GM03348 (cell line): ENCODE results near the gene DERA.
"Not testable (repeated sequence)": the region's sequence is repeated elsewhere in the genome, so short reads cannot be mapped to it uniquely, and the experiment has no call there.

ENCODE experiments used
- DNase-seq: peaks from one replicate; pipeline ENCODE4 v3.0.0; 2012; ENCODE audit warnings: low spot score

The DERA gene

DNA sequence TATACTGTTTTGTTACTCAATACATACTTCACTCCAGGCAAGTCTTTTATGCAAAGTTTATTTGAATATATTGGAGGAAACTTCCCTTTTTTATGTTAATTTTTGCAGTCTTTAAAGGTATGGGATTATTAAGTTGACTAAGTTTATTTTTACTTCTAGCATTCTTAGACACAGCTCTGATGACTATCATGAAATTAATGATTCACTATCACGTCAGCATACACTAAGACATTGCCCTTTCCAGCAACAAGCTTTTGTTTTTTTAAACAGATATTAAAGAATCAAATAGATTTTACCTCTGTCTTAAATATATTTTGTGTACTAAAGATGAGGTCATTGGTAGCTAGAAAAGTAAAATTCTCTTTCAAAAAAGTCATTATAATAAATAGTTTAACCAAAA, 52.1 kb downstream of the DERA start:
- peak; percentile 29 for DNase-seq

DNA sequence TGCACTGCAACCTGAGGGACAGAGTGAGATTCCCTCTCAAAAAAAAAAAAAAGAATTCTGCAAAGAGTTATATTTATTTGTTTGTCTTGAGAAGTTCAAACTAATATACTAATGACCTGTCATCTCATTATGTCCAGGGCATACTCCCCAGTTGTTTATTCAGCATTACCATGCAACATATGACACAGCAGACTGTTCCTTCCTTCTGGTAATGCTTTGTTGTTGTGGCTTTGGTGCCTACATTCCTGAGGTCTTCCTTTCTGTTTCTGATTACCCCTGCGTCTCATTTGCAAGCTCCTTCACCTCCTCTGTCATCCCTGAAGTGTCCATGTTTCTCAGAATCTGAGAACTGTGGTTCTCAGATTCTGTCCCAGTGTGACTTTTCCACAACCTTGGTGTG, 55.3 kb downstream of the DERA start:
- DNase-seq, result peak; percentile 70

DNA sequence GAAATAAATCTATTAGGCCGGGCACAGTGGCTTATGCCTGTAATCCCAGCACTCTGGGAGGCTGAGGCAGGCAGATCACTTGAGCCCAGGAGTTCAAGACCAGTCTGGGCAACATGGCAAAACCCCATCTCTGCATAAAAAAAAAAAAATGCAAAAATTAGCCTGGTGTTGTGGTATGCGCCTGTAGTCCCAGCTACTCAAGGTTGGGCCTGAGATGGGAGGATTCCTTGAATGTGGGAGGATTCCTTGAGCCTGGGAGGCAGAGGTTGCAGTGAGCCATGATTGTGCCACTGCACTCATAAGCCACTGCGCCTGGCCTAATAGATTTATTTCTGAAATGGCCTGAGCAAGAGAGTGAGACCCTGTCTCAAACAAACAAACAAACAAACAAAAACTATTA, 55.9 kb downstream of the DERA start:
- DNase-seq, result not testable (repeated sequence)

DNA sequence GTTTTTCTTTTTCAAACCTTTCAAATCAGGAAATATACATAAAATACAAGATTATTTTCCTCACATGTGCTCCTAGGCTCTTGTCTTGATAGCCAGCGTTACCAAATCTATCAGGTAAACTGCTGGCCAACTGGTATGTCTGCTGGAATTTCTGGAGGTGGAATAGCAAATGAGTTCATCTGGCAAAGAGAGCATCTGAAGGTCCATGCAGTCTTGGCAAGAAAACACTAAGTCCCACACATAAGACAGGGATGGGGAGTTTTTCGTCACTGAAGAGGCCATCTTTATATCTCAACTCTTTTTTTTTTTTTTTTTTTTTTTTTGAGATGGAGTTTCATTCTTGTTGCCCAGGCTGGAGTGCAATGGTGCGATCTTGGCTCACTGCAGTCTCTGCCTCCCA, 60.1 kb downstream of the DERA start:
- no peak for DNase-seq

DNA sequence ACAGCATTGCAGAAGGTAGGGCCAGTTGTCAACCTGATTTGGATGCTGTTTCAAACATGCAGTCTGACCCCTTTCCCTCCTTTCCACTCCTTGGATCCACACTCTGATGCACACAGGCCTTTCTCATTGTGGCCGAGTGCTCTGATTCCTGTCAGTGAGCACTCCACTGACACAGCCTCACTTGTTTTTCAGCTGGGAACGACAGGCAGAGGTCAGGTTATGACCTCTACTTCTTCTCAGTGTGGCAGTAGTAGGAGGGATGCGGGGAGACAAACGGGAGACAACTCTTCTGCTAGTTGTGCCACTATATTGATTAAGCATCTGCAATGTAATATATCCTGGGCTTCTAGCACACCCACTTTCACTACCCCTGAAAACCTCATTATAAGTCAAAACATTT, 61.8 kb downstream of the DERA start:
- no peak for DNase-seq

DNA sequence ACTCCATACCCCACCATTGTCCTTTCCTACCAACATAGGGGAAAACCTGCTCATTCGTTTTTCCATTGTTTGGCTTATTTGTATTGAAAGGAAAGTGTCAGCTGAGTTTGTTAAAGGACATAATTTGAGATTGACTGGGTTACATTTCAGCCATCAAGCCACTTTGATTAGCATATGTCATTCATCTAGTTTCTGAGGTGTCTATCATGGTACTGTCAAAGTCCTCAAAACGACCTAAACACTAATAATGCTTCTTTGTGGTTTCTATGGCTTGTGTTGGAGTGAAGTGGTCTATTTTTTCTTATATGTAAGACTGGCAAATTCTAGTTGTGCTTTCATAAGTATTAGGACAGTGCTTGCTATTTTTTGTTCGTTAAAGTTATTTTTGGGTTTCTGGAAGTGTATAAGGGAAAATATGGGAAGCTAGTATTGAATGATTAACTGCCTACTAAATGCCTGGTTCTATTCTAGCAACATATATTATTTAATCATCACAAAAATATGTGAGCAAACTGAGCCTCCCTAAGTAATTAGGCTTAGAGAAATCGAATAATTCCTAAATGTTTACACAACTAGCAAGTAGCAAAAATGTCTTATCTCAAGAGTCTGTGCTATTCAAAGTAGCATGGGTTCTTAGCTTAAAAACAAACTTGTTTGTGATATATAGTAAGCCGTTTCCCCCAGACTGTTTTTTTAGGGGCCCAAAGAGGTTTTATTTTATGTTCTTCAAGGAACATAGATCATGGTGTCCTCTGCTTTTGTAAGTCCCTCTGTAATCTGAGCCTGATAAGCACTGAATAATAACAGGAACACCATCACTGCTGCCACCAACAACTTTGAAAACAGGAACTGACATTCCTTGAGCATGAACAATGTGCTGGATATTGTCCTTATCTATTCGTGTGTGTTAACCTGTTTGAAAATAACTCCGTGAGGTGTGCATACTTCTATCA, 67.1 kb downstream of the DERA start:
- peak; percentile 36 for DNase-seq

DNA sequence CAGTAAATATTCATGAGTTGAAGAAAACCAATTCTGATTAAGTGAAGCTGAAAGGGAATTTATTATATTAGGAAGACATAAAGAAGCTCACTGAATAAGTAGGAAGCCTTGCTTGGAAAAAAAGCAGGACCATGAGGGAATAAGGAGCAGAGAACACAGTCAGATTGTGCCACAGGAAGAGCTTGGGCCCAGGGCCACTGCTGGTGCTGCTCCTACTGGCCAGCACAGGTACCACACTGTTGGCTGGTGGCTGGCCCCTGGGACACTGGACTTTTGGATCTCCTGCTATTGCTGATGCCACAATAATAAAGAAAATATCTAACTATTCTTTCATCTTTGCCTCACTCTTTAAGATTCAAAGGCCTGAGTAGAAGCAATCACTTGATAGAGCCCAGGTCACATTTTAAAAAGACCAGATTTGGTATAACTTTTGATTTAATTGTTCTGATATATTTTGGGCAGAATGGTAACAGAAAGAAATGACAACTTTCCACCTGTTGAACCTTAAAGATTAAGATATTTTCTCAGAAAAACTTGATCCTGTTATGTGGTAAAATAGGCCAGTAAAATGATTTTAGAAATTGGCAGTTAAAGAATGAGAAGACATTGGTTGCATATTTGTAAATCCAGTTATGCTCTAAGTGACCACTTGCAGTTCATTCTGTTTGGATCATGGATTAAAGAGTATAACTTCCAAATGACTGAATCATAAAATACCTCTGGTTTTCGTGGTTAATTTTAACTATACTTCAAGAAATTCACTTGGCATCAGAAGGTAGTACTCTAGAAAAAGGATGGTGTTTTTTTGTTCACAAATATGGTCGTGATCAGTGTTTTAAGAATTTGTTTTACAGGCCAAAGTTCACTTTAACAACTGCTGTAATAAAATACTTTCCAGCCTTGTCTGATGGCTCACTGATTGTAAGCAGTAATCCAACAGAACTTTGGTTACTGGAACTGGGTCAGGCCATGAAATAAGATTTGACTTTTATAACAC, 68.3 kb downstream of the DERA start:
- peak; percentile 82 for DNase-seq

DNA sequence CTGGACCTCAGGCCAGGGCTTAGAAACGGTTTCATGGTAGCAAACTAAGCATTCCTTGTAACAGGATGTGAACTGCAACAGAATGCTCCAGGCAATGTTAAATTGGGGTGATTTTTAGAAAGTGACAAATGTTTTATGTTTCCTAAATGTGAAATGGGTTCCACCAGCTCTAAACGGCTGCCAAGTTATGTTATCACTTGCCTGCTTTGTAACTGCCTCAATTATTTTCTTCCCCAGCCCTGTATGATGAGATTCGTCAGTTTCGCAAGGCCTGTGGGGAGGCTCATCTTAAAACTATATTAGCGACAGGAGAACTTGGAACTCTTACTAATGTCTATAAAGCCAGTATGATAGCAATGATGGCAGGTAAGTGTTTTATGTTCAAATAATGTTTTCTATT, 70.9 kb downstream of the DERA start:
- DNase-seq, result no peak

DNA sequence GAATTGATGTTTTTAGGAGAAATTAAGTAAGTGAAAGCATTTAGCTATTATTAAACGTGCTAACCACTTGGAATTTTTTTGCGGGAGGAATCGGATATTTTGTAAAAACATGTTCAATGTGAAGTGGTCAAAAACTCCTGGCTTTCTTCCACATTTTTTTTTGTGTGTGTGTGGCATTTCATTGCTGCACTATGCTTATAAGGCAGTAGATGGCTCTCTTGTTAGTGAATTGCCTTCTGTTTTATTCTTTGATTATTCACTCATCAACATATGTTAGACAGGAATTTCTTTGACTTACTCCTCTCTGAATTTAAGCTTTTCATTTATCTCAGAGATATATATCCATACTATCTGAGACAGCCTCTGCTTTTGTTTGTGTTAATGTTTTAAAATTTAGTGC, 71.3 kb downstream of the DERA start:
- peak; percentile 68 for DNase-seq

DNA sequence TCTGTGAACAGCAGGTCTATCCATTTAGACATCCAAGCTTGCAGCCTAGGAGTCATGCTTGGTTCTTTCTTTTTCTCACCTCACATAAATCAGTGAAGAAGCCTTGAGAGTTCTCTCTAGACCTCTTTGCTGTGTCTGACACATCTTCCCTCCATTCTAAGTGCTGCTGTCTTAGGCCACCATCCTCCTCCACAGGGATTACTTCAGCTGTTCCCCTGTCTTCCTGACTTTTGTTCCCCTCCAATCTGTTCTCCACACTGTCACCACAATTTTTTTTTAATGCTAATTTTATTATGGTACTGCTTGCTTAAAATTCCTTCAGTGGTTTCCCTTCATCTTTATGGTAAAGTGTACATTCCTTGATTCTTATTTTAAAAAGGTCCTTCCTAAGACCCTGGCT, 71.8 kb downstream of the DERA start:
- DNase-seq, result no peak

DNA sequence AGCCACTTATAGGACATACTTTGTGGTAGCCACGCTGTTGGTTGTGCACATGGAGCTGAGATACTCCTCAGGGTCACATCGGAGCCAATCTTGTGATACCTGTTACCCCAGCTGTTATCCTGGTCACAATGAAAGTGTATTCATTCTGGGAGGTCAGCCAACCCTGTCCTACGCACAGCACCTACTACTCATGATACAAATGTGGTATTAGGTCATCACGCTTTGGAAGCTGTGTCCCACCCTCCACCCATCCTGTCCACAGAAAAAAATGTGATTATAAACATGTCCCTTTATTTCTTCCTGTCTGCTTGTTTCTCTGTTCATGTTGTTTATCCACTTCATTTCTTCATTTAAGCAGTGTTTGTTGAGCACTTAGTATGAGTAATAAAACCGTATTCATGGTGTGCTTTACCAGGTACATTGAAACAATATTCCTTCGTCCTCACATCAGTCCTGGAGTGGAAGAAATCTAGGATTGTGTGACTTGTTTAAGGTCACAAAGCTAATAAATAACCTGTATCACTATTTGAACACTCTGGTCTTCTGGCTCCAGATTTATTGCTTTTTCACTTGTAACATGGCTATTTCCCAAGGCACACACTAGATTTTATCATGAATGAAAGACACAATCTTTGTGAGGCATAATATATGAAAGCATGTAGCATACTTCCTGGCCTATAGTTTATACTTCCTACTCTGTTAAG, 73.1 kb downstream of the DERA start:
- no peak for DNase-seq

DNA sequence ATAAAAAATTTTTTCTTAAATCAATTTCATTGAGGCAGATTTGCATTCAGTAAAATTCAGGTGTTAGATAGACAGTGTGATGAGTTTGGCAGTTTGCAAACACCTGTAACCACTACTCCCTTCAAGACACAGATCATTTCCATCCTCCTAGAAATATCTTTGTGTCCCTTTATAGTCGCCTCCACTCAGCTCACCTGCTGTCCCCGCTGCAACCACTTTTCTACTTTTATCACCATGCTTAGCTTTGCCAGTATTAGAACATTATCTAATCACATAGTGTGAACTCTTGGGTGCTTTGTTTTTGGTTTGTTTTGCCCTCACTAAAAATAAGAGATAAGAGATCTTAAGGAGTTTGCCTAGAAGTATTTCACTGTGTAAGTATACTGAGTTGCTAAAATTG, 73.8 kb downstream of the DERA start:
- DNase-seq, result no peak

DNA sequence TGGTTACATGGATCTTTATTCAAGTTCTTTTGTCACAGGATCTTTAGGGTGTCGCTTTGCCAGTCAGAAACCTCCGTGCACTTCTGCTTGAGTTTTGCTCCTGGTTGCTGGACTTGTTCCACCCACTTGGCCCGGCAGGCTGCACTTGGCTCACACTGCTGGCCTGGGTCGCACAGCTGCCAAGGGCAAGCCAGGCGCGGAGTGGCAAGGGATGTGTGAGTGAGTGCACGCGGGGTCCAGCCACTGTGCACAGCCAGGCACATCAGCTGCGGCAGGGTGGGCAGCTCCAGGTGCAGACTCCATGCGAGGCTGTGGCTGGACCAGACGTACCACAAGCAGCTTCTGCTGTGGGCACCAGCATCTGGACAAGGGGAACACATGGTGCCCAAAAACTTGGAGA, 76.6 kb downstream of the DERA start:
- no peak for DNase-seq

DNA sequence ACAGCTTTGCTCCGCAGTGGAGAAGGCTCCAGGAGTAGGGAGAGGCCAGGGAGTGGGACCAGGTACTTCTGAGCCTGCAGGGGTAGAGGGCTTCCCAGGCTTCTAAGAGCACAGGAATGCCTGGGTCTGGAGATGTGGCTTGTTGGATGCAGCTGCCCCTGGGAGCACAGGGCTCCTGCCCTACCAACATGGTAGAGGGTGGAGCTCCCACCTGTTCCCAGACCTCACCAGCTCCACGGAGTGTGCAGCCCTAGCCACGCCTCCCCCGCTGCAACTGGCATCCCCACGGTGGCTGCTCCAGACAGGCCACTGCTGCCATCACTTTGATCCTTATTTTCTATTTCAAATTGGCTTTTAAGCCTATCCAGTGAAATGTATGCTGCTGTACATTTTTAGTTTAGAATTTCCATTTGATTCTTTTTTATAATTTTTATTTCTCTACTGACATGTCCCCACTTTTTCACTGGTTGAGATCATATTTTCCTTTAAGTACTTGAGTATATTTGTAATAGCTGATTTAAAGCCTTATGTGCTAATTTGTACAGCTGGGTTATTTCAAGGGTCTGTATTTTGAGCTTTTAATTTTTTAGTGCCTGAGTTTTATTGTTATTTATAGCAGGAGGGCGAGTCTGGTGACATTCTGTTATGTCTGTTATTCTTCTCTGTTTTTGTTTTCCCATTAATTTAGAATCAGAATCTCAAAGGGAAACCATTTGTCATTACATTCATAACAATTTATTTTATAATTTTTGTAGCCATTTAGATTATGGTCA, 78.0 kb downstream of the DERA start:
- DNase-seq, result no peak

DNA sequence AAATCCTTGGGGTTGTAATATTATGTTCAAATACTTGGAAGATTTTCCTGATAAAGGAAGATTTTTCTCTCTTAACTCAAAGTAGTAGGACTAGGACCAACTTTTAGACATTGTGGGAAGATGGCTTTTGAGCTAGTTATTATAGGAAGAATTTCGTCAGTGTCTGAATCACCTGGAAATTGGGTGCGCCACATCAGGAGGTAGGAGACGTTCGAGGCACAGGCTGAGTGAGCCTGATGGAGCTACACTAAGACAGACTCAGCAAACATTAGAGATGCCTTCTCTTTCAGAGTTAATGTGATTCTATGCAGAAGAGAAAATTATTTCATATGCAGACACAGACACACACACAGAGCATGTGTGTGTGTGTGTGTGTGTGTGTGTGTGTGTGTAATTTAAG, 84.7 kb downstream of the DERA start:
- no peak for DNase-seq

DNA sequence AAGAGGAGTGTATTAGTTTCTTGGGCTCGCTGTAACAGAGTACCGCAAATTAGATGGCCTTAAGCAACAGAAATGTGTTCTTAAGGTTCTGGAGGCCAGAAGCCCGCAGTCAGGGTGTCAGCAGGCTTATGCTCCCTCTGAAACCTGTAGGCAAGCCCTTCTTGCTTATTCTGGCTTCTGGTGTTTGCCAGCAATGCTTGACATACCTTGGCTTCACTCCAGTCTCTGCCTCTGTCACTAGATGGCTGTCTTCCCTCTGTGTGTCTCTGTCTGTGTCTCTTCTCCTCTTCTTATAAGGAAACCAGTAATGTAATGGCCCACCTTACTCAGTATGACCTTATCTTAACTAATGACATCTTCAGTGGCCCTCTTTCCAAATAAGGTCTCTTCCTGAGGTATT, 85.1 kb downstream of the DERA start:
- peak; percentile 47 for DNase-seq

DNA sequence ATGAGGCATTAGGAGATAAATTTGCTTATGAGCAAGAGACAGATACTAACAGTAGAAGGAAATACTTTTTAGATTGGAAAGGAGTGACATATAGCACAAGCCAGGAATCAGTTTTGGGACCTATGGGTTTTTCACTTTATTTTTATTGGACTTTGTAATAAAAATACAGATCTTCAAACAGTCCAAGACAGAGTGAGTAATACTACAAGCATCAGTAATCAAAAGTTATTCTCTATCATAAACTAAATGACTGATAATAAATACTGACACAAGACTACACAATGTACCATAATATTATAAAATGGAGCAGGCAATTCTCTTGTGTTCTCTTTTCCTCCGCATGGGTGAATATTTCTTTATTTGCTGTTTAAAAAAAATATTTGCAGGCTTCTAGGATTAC, 85.8 kb downstream of the DERA start:
- no peak for DNase-seq

DNA sequence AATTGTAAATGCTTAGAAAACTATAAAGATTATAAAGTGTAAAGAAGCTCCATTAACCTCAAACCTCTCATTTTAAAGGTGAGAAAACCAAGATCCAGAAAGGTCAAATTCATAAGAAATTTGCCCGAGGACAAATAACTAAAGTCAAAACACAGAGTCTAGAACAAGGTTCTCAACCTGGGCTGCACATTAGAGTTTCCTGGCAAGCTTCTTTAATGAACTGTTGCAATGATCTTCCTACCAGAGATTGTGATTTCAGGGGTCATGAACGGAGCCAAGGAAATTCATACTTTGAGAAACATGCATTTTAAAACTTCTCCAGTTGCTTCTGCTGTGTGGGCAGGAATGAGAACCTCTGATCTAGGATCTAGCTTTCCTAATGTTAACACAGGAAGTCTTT, 86.8 kb downstream of the DERA start:
- DNase-seq, result no peak

DNA sequence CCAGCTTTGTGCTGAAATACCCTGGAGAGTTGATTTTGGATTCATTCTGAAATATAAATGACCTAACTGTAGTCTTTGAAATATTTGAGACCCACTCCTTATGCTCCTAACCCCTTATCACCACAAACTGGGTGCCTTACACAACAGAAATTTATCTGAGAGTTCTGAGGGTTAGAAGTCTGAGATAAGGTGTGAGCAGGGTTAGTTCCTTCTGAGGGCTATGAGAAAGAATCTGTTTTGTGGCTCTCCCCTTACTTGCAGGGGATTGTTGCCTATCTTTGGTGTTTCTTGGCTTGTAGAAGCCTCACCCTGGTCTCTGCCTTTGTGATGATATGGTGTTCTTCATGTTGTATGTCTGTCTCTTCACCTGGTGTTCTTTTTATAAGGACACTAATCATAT, 91.7 kb downstream of the DERA start:
- DNase-seq, result no peak

DNA sequence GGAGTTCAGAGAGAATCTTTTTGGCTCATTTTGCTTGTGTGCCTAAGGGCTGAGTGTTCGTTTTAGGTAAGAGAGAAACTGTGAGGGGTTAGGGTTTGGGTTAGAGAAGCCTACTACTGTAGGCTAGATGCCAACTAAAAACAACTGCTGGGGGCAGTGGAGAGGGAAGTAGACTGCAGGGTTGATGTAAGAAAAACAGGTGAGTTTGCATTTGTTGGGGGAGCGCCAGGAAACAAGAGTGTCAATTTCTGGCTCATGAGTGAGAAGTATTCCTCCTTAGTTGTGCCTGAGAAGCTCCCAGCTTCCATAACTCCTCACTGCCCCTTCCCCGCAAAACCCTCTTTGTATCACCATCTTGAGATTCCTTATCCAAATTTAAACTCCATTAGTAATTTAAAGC, 92.3 kb downstream of the DERA start:
- DNase-seq, result no peak

DNA sequence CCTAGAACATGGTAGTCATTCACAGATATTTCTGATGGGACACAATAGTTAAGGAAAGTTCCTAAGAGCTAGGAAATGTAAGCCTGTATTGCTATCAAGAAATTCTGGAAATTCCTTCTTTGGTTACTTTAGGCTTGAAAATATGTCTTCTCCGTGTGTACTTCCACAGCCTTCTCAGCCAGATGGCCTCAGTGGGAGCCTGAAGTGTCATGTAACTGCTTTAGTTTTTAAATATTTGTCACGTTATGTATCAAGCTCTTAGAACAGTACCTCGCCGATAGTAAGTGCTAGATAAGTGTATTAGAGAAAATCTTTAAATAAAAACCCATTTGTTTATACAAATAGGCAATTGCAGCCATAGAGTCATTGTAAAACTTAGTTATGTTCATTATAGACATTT, 95.6 kb downstream of the DERA start:
- no peak for DNase-seq

DNA sequence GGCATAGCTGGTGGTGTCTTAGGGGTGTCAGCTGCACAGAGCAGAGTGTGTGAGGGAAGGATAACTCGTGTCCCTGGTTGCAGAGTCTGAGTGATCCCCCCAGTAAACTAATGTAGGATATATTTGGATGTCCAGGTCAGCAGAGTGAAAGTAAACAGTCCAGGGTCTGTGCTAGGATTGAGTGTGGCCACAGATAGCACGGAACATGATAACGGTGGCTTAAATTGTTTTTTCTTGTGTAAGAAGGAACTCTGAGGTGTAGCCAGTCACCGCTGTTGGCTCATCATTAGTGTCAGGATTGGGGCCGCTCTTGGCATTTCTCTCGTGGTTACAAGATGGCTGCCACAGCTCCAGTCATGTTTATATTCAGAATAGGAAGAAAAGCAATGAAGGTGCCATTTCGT, 97.3 kb downstream of the DERA start:
- no peak for DNase-seq
